Vagina (tissue), 2 donors: Measurements from ENCODE around the gene ZNRF1. TPM values are rescaled to one million over a fixed set of nuclear protein-coding genes. Genes with fewer than 3 reads are reported as not detected.

Source experiments
- DNase-seq, 2 donors: peaks; one replicate each; pipeline ENCODE4 v3.0.0-alpha.2; 2017; ENCODE audit errors: extremely low spot score in 2 of 2
- H3K27ac ChIP-seq: fragments of 200-600 bp; sonication (generic); one replicate; pipeline ENCODE4 v1.5.1; 2019
- H3K27me3 ChIP-seq: fragments of 200-600 bp; sonication (generic); one replicate; pipeline ENCODE4 v1.5.1; 2019
- H3K36me3 ChIP-seq, 2 donors: fragments of 200-600 bp; sonication (generic); one replicate each; pipeline ENCODE4 v1.5.1; 2017 to 2019
- H3K4me1 ChIP-seq: fragments of 200-600 bp; sonication (generic); one replicate; pipeline ENCODE4 v1.5.1; 2019
- H3K4me3 ChIP-seq, 2 donors: fragments of 200-600 bp; sonication (generic); 1 replicate in 1 of 2; 2 replicates in 1 of 2; pipeline ENCODE4 v1.5.1; 2016 to 2019
- H3K9me3 ChIP-seq: fragments of 200-600 bp; sonication (generic); one replicate; pipeline ENCODE4 v1.5.1; 2019
- POLR2A ChIP-seq, 2 donors: fragments of 450-650 bp; IDR thresholded peaks; one replicate each; pipeline ENCODE4 v1.6.1; 2017; ENCODE audit warnings: antibody characterized with exemption in 2 of 2, mild to moderate bottlenecking in 2 of 2, moderate library complexity in 2 of 2
- POLR2AphosphoS5 ChIP-seq, 2 donors: sonication (generic); formaldehyde crosslinking; IDR thresholded peaks; one replicate each; pipeline ENCODE4 v1.9.0; 2017; ENCODE audit warnings: antibody characterized with exemption in 2 of 2, mild to moderate bottlenecking in 2 of 2, low read depth in 1 of 2; ENCODE audit not compliant: insufficient read depth in 1 of 2
- intact Hi-C: fragments of 100-400 bp; cut with DNase I; formaldehyde crosslinking; loops from one replicate; pipeline ENCODE4 v1.15.1; 2023
- total RNA-seq: library from RNA; depleted of rRNA; stranded (reverse); fragments of >200 nt; gene quantifications from one replicate; pipeline ENCODE4 v1.2.3, GENCODE V29; 2016
- TF ChIP-seq, protein P1 (sequence below), 3 experiments: fragments of 450-650 bp in 2 of 3; fragments of 200-600 bp in 1 of 3; sonication (generic) in 1 of 3; IDR thresholded peaks; one replicate each; pipeline ENCODE4 v1.5.1; 2017 to 2019; ENCODE audit warnings: antibody characterized with exemption in 3 of 3, mild to moderate bottlenecking in 2 of 3, moderate library complexity in 2 of 3

Gene ZNRF1
- total RNA-seq, 1 donor from 2014 or later, result 20.1 TPM

DNA sequence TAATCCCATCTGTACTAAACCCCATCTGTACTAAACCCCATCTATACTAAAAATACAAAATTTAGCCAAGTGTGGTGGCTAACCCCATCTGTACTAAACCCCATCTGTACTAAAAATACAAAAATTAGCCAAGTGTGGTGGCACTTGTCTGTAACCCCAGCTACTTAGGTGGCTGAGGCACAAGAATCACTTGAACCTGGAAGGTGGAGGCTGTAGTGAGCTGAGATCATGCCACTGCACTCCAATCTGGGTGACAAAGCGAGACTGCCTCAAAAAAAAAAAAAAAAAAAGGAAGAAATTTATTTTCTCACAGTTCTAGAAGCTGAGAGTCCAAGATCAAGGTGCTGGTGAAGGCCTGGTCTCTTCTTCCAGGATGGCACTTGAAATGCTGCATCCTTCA, 161.6 kb downstream of the ZNRF1 start:
- intact Hi-C loops, result no loop called here
- no peak for DNase-seq
- Histone ChIP-seq H3K36me3 (no peaks in the 10 kb centered on the region), H3K27me3 (no peaks in the 10 kb centered on the region), H3K4me3 (no peak overlapping the region), H3K9me3 (no peaks in the 10 kb centered on the region), H3K4me1 (no peaks in the 10 kb centered on the region), H3K27ac (no peak overlapping the region)
- TF ChIP-seq, protein P1, sequence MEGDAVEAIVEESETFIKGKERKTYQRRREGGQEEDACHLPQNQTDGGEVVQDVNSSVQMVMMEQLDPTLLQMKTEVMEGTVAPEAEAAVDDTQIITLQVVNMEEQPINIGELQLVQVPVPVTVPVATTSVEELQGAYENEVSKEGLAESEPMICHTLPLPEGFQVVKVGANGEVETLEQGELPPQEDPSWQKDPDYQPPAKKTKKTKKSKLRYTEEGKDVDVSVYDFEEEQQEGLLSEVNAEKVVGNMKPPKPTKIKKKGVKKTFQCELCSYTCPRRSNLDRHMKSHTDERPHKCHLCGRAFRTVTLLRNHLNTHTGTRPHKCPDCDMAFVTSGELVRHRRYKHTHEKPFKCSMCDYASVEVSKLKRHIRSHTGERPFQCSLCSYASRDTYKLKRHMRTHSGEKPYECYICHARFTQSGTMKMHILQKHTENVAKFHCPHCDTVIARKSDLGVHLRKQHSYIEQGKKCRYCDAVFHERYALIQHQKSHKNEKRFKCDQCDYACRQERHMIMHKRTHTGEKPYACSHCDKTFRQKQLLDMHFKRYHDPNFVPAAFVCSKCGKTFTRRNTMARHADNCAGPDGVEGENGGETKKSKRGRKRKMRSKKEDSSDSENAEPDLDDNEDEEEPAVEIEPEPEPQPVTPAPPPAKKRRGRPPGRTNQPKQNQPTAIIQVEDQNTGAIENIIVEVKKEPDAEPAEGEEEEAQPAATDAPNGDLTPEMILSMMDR (IDR thresholded peaks at IDR 0.05), result no peak
- TF ChIP-seq POLR2A (IDR thresholded peaks at IDR 0.05) (no peak), POLR2AphosphoS5 (IDR thresholded peaks at IDR 0.05; ENCODE audit: insufficient read depth in 1 of 2, low read depth in 1 of 2) (no peak)

Other genes with a start within 250 kb of the ZNRF1 start
- not detected for gene FA2H, start 224.2 kb upstream of the ZNRF1 start, total RNA-seq
- gene WDR59, start 13.9 kb upstream of the ZNRF1 start, total RNA-seq, result 95.3 TPM
- 10.1 TPM for gene LDHD, start 117.8 kb downstream of the ZNRF1 start, total RNA-seq
- gene ZFP1, start 149.5 kb downstream of the ZNRF1 start, total RNA-seq, result 11.3 TPM
- not detected for gene CTRB2, start 208.1 kb downstream of the ZNRF1 start, total RNA-seq
- not detected for gene CTRB1, start 220.0 kb downstream of the ZNRF1 start, total RNA-seq